ENCODE data around the gene KCNH3.

- TF ChIP-seq BHLHE40 (IDR thresholded peaks at IDR 0.05; ENCODE audit: borderline replicate concordance in 1 of 2, low read depth in 2 of 2, low read length in 1 of 2), result no peak
- TF ChIP-seq POLR2A (IDR thresholded peaks at IDR 0.05; ENCODE audit: low read depth, low read length), result no peak
- TF ChIP-seq ZNF217 (IDR thresholded peaks at IDR 0.05), result no peak
- TF ChIP-seq, protein P1, sequence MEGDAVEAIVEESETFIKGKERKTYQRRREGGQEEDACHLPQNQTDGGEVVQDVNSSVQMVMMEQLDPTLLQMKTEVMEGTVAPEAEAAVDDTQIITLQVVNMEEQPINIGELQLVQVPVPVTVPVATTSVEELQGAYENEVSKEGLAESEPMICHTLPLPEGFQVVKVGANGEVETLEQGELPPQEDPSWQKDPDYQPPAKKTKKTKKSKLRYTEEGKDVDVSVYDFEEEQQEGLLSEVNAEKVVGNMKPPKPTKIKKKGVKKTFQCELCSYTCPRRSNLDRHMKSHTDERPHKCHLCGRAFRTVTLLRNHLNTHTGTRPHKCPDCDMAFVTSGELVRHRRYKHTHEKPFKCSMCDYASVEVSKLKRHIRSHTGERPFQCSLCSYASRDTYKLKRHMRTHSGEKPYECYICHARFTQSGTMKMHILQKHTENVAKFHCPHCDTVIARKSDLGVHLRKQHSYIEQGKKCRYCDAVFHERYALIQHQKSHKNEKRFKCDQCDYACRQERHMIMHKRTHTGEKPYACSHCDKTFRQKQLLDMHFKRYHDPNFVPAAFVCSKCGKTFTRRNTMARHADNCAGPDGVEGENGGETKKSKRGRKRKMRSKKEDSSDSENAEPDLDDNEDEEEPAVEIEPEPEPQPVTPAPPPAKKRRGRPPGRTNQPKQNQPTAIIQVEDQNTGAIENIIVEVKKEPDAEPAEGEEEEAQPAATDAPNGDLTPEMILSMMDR (IDR thresholded peaks at IDR 0.05 in 2 of 3, conservative IDR thresholded peaks at IDR 0.05 in 1 of 3; ENCODE audit: control insufficient read depth in 2 of 3, extremely low read depth in 1 of 3, insufficient read depth in 1 of 3, low read depth in 3 of 3, low read length in 3 of 3), result no peak
- TF ChIP-seq MEF2B (IDR thresholded peaks at IDR 0.05; ENCODE audit: partially characterized antibody, poor library complexity, severe bottlenecking), result no peak
- TF ChIP-seq, protein P2, sequence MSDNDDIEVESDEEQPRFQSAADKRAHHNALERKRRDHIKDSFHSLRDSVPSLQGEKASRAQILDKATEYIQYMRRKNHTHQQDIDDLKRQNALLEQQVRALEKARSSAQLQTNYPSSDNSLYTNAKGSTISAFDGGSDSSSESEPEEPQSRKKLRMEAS (IDR thresholded peaks at IDR 0.05; ENCODE audit: low read depth, low read length), result no peak
- no peak for TF ChIP-seq TAF1 (IDR thresholded peaks at IDR 0.05; ENCODE audit: borderline replicate concordance, low read depth, low read length)
- TF ChIP-seq, protein P3, sequence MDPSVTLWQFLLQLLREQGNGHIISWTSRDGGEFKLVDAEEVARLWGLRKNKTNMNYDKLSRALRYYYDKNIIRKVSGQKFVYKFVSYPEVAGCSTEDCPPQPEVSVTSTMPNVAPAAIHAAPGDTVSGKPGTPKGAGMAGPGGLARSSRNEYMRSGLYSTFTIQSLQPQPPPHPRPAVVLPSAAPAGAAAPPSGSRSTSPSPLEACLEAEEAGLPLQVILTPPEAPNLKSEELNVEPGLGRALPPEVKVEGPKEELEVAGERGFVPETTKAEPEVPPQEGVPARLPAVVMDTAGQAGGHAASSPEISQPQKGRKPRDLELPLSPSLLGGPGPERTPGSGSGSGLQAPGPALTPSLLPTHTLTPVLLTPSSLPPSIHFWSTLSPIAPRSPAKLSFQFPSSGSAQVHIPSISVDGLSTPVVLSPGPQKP (IDR thresholded peaks at IDR 0.05; ENCODE audit: low read depth, low read length), result no peak
- no peak for TF ChIP-seq NFYB (IDR thresholded peaks at IDR 0.05; ENCODE audit: insufficient read depth, low read depth, low read length)
- TF ChIP-seq ZNF207 (IDR thresholded peaks at IDR 0.05; ENCODE audit: borderline replicate concordance), result no peak
- TF ChIP-seq MYC (IDR thresholded peaks at IDR 0.05; ENCODE audit: insufficient read depth, insufficient read length, insufficient replicate concordance, low read length, severe bottlenecking), result no peak
- no peak for TF ChIP-seq CREM (IDR thresholded peaks at IDR 0.05; ENCODE audit: low read depth)
- no peak for TF ChIP-seq EZH2 (IDR thresholded peaks at IDR 0.05; ENCODE audit: borderline replicate concordance, control insufficient read depth, low read depth, low read length)
- no peak for TF ChIP-seq ZBTB11 (CRISPR knock-in tag; IDR thresholded peaks at IDR 0.05)
These were observed 35.1 kb upstream of the KCNH3 start for GRCh38 chr12:49503674-49504180.
